Measurements from ENCODE around the gene EXOC2.

- TF ChIP-seq CTCF (IDR thresholded peaks at IDR 0.05) (no peak), POLR2A (IDR thresholded peaks at IDR 0.05) (no peak)
These were observed 222.7 kb downstream of the EXOC2 start for GRCh38 chr6:470051-470900.

All from breast epithelium (tissue), 3 donors.